ENCODE results near the gene C6orf62. TPM values are rescaled to one million over a fixed set of nuclear protein-coding genes. Genes with fewer than 3 reads are reported as not detected.

Gene C6orf62
- total and polyA plus RNA-seq, 12 donors = 52.3 to 121 (median 102) TPM

- H3K36me3 ChIP-seq (replicated peaks in 1 of 2) = no peaks in the 10 kb centered on the region
- TF ChIP-seq POLR2A (IDR thresholded peaks at IDR 0.05) (no peak), CTCF (IDR thresholded peaks at IDR 0.05) (no peak)
- no peak overlapping the region for H3K4me3 ChIP-seq
- 28 to 55% (median 45%) methylated on average over 3 of the region's 3 CpGs for WGBS, 4 donors
- no peak for DNase-seq
- no peak overlapping the region for H3K27ac ChIP-seq
- H3K9me3 ChIP-seq (replicated peaks in 1 of 3) = no peaks in the 10 kb centered on the region
- peaks cover 0 to 5% of the 10 kb centered on the region in 2 donors for H3K4me1 ChIP-seq (replicated peaks in 1 of 2)
- H3K27me3 ChIP-seq = no peaks in the 10 kb centered on the region
- intact Hi-C loops (cut with DNase I) = loop anchor here in 1 of 2 donors (5.0 to 10.0 kb wide), 2 partner anchors 110 to 268 kb away; no protein-coding TSS in a partner anchor
These were observed 26.5 kb downstream of the C6orf62 start for GRCh38 chr6:24692415-24692814.

DNA sequence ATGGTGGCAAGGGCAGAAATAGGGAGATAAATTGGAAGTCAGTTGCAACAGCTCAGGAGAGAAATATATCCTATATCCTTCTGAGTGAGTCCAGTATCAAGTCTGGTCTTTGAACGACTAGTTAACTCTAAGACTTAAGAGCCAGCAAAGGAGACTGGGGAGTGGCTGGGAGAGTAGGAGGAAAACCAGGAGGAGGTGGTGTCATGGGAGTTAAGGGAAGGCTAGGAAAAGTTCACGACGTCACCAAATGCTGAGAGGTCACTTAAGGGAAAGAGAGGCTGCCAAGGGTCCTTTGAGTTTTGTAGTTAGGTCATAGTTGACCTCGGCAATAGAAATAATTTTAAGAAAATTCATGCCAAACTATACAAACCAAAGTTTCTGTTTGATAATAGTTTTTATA is 27.0 kb downstream of the C6orf62 start:
- peaks cover 0 to 5% of the 10 kb centered on the region in 2 donors for H3K4me1 ChIP-seq (replicated peaks in 1 of 2)
- H3K36me3 ChIP-seq (replicated peaks in 1 of 2) = no peaks in the 10 kb centered on the region
- TF ChIP-seq CTCF (IDR thresholded peaks at IDR 0.05) (no peak), POLR2A (IDR thresholded peaks at IDR 0.05) (no peak)
- H3K4me3 ChIP-seq = no peak overlapping the region
- intact Hi-C loops (cut with DNase I) = loop anchor here in 1 of 2 donors (5.0 to 10.0 kb wide), 2 partner anchors 110 to 267 kb away; no protein-coding TSS in a partner anchor
- H3K9me3 ChIP-seq (replicated peaks in 1 of 3) = no peaks in the 10 kb centered on the region
- H3K27me3 ChIP-seq = no peaks in the 10 kb centered on the region
- no peak overlapping the region for H3K27ac ChIP-seq
- 46 to 66% (median 60%) methylated on average over 4 of the region's 4 CpGs for WGBS, 4 donors
- DNase-seq = no peak

DNA sequence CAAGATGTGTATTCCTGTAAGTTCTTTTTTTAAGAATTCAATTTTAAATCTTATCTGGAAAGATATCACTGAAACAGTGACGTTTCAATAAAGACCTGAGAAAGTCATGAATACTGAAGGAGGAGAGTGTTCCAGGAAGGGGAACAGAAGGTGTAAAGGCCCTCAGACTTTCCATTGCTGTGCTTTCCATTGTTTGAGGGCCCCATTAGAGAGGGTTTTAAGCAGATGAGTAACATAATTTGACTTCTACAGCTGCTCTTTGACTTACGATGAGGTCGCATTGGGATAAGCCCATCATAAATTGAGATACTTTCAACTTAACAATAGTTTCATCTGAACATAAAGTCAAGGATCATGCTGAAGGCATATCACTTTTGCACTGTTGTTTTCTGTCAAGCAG is 27.4 kb downstream of the C6orf62 start:
- Histone ChIP-seq H3K4me1 (replicated peaks in 1 of 2) (peaks cover 0 to 5% of the 10 kb centered on the region in 2 donors), H3K27me3 (no peaks in the 10 kb centered on the region), H3K4me3 (no peak overlapping the region), H3K36me3 (replicated peaks in 1 of 2) (no peaks in the 10 kb centered on the region), H3K9me3 (replicated peaks in 1 of 3) (no peaks in the 10 kb centered on the region), H3K27ac (no peak overlapping the region)
- WGBS, 4 donors = 87 to 96% (median 92%) methylated on average over 3 of the region's 3 CpGs
- intact Hi-C loops (cut with DNase I) = loop anchor here in 1 of 2 donors (5.0 to 10.0 kb wide), 2 partner anchors 109 to 267 kb away; no protein-coding TSS in a partner anchor
- TF ChIP-seq POLR2A (IDR thresholded peaks at IDR 0.05) (no peak), CTCF (IDR thresholded peaks at IDR 0.05) (no peak)
- DNase-seq = no peak

GRCh38 chr6:24690593-24690992 is 28.4 kb downstream of the C6orf62 start:
- WGBS, 4 donors = 85 to 88% (median 87%) methylated on average over 1 of the region's 1 CpG
- DNase-seq = no peak
- Histone ChIP-seq H3K27me3 (no peaks in the 10 kb centered on the region), H3K36me3 (replicated peaks in 1 of 2) (no peaks in the 10 kb centered on the region), H3K4me1 (replicated peaks in 1 of 2) (peaks cover 0 to 5% of the 10 kb centered on the region in 2 donors), H3K9me3 (replicated peaks in 1 of 3) (no peaks in the 10 kb centered on the region), H3K27ac (no peak overlapping the region), H3K4me3 (no peak overlapping the region)
- TF ChIP-seq CTCF (IDR thresholded peaks at IDR 0.05) (no peak), POLR2A (IDR thresholded peaks at IDR 0.05) (no peak)
- intact Hi-C loops (cut with DNase I) = loop anchor here in 1 of 2 donors (5.0 to 10.0 kb wide), 2 partner anchors 108 to 266 kb away; no protein-coding TSS in a partner anchor

All from adrenal gland (tissue), 12 donors.